Loucy (cell line): Measurements from ENCODE around the gene OR2V1.

Experiments
- EZH2phosphoT487 ChIP-seq: fragments of 200-600 bp; IDR thresholded peaks from 2 replicates; pipeline ENCODE4 v1.6.1; 2018; ENCODE audit warnings: antibody characterized with exemption, mild to moderate bottlenecking, moderate library complexity, borderline replicate concordance
- TF ChIP-seq, protein P1 (sequence below): fragments of 200-600 bp; sonication (generic); conservative IDR thresholded peaks from 2 replicates; pipeline ENCODE4 v1.5.1; 2014; ENCODE audit warnings: mild to moderate bottlenecking, antibody characterized with exemption, low read length

DNA sequence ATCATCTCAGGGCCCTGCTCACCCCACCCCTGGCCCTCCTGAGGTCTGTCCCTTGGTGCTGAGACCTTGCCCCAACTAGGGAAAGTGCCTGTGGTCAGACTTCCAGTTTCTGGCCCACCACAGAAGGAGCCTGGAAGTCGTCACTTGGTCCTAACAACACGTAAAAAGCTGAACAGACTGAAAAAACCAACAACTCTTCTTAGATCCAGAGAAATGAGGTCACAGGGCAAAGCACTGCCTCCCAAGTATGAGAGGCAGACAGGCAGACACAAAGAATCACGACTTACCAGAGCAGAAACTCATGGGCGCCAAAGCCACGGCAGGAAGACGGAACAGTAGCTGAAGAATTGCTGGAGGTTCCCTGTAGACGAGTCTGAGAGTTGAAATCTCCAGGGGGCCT is 38.5 kb downstream of the OR2V1 start:
- TF ChIP-seq, protein P1, sequence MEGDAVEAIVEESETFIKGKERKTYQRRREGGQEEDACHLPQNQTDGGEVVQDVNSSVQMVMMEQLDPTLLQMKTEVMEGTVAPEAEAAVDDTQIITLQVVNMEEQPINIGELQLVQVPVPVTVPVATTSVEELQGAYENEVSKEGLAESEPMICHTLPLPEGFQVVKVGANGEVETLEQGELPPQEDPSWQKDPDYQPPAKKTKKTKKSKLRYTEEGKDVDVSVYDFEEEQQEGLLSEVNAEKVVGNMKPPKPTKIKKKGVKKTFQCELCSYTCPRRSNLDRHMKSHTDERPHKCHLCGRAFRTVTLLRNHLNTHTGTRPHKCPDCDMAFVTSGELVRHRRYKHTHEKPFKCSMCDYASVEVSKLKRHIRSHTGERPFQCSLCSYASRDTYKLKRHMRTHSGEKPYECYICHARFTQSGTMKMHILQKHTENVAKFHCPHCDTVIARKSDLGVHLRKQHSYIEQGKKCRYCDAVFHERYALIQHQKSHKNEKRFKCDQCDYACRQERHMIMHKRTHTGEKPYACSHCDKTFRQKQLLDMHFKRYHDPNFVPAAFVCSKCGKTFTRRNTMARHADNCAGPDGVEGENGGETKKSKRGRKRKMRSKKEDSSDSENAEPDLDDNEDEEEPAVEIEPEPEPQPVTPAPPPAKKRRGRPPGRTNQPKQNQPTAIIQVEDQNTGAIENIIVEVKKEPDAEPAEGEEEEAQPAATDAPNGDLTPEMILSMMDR = no peak
- no peak for TF ChIP-seq EZH2phosphoT487
